ENCODE data around the gene ACOX1. TPM values are rescaled to one million over a fixed set of nuclear protein-coding genes. Genes with fewer than 3 reads are reported as not detected.

The ACOX1 gene
- total and polyA plus RNA-seq, 2 of the 13 experiments (the other 11 are each of a cell fraction or from before 2014, with no cell fraction given): 86.4 to 120 TPM

- no peak for TF ChIP-seq XBP1 (CRISPR knock-in tag; IDR thresholded peaks at IDR 0.05)
- TF ChIP-seq TEAD2 (CRISPR knock-in tag; IDR thresholded peaks at IDR 0.05): no peak
- no peak for TF ChIP-seq ZNF354B (CRISPR knock-in tag; IDR thresholded peaks at IDR 0.05)
- no peak for TF ChIP-seq ZNF407 (CRISPR knock-in tag; IDR thresholded peaks at IDR 0.05; ENCODE audit: not compliant biosample characterization)
- TF ChIP-seq HNRNPL (IDR thresholded peaks at IDR 0.05; ENCODE audit: low read depth, low read length): peak; percentile 93
- TF ChIP-seq DMAP1 (CRISPR knock-in tag; IDR thresholded peaks at IDR 0.05): no peak; the same call in 1 of the 2 replicates
- peak; percentile 38; the same call in 1 of the 2 replicates for TF ChIP-seq TIGD3 (CRISPR knock-in tag; IDR thresholded peaks at IDR 0.05; ENCODE audit: borderline replicate concordance)
- TF ChIP-seq MTF2 (CRISPR knock-in tag; IDR thresholded peaks at IDR 0.05; ENCODE audit: borderline replicate concordance): no peak
- no peak for TF ChIP-seq ZNF75D (CRISPR knock-in tag; IDR thresholded peaks at IDR 0.05; ENCODE audit: borderline replicate concordance)
- TF ChIP-seq PITX1 (CRISPR knock-in tag; IDR thresholded peaks at IDR 0.05): peak; percentile 77; the same call in 1 of the 2 replicates
- no peak for TF ChIP-seq SRF (IDR thresholded peaks at IDR 0.05; ENCODE audit: low read depth, low read length)
- peak; percentile 48; the same call in 1 of the 2 replicates for TF ChIP-seq ZNF225 (CRISPR knock-in tag; IDR thresholded peaks at IDR 0.05)
- TF ChIP-seq GABPB1 (CRISPR knock-in tag; IDR thresholded peaks at IDR 0.05): peak; percentile 53
- no peak for TF ChIP-seq E2F2 (CRISPR knock-in tag; IDR thresholded peaks at IDR 0.05; ENCODE audit: borderline replicate concordance)
- TF ChIP-seq CCAR2 (optimal IDR thresholded peaks at IDR 0.05; ENCODE audit: low read depth, low read length): no peak
- TF ChIP-seq SSRP1 (CRISPR knock-in tag; IDR thresholded peaks at IDR 0.05): no peak
- no peak for TF ChIP-seq ZNF737 (CRISPR knock-in tag; IDR thresholded peaks at IDR 0.05; ENCODE audit: borderline replicate concordance)
- no peak for TF ChIP-seq SCMH1 (CRISPR knock-in tag; IDR thresholded peaks at IDR 0.05; ENCODE audit: borderline replicate concordance)
- TF ChIP-seq NR1H2 (CRISPR knock-in tag; IDR thresholded peaks at IDR 0.05; ENCODE audit: borderline replicate concordance, low read depth): no peak
- TF ChIP-seq POLR2A (IDR thresholded peaks at IDR 0.05; ENCODE audit: insufficient read depth in 1 of 2, low read depth in 2 of 2, low read length in 2 of 2): peak; percentile 63 to 76
- TF ChIP-seq EEA1 (CRISPR knock-in tag; IDR thresholded peaks at IDR 0.05; ENCODE audit: borderline replicate concordance): peak; percentile 72; the same call in 1 of the 2 replicates
Measured at GRCh38 chr17:76027159-76027839, 48.3 kb upstream of the ACOX1 start, which contains the start of gene EVPL (continued).
